Keratinocyte (primary cell): Measurements from ENCODE around the gene DNAJB11. TPM values are rescaled to one million over a fixed set of nuclear protein-coding genes. Genes with fewer than 3 reads are reported as not detected.
A peak's percentile ranks its signal among the peaks of the same experiment; 100 is the strongest.

Source experiments
- DNase-seq: peaks from one replicate; pipeline ENCODE4 v3.0.0-alpha.2; 2011; ENCODE audit warnings: low read depth, missing footprints, low spot score
- FAIRE-seq: peaks from 2 replicates; lab custom pipeline; 2011; peaks lifted over from hg19 to GRCh38; lab: Jason Lieb, UNC
- H2AFZ ChIP-seq: 2 replicates; pipeline ENCODE4 v1.6.0; 2012; ENCODE audit warnings: low read length, control low read depth, inconsistent platforms; ENCODE audit not compliant: control insufficient read depth
- H3K27ac ChIP-seq: 2 replicates; pipeline ENCODE4 v1.5.1; 2011; ENCODE audit warnings: low read length; ENCODE audit not compliant: control insufficient read depth, insufficient read depth
- H3K27me3 ChIP-seq: 3 replicates; pipeline ENCODE4 v1.6.0; 2011; ENCODE audit warnings: low read length; ENCODE audit not compliant: control insufficient read depth, insufficient read depth; ENCODE audit errors: extremely low read depth
- H3K36me3 ChIP-seq, 2 experiments: 2 replicates in 1 of 2; 3 replicates in 1 of 2; pipeline ENCODE4 v1.5.1; 2011; ENCODE audit warnings: low read length in 2 of 2, mild to moderate bottlenecking in 1 of 2; ENCODE audit not compliant: control insufficient read depth in 2 of 2, insufficient read depth in 2 of 2; ENCODE audit errors: extremely low read depth in 1 of 2
- H3K4me1 ChIP-seq: 3 replicates; pipeline ENCODE4 v1.5.1; 2011; ENCODE audit warnings: low read length; ENCODE audit not compliant: control insufficient read depth, insufficient read depth; ENCODE audit errors: extremely low read depth
- H3K4me2 ChIP-seq: 3 replicates; pipeline ENCODE4 v1.6.0; 2011; ENCODE audit warnings: low read depth, low read length; ENCODE audit not compliant: control insufficient read depth, insufficient read depth; ENCODE audit errors: extremely low read depth
- H3K4me3 ChIP-seq, 3 experiments: fragments of 200-600 bp in 1 of 3; sonication (generic) in 1 of 3; 2 replicates in 2 of 3; 3 replicates in 1 of 3; pipeline ENCODE4 v1.5.1; 2011 to 2016; ENCODE audit warnings: low read length in 3 of 3, mild to moderate bottlenecking in 3 of 3, control low read depth in 2 of 3, inconsistent platforms in 1 of 3, low read depth in 1 of 3, mixed read lengths in 1 of 3, mixed run types in 1 of 3, moderate library complexity in 1 of 3; ENCODE audit not compliant: control insufficient read depth in 2 of 3, insufficient read depth in 2 of 3; ENCODE audit errors: extremely low read depth in 1 of 3
- H3K79me2 ChIP-seq: 2 replicates; pipeline ENCODE4 v1.6.0; 2012; ENCODE audit warnings: low read length; ENCODE audit not compliant: control insufficient read depth, insufficient read depth
- H3K9ac ChIP-seq: 3 replicates; pipeline ENCODE4 v1.6.0; 2011; ENCODE audit warnings: low read length; ENCODE audit not compliant: control insufficient read depth, insufficient read depth; ENCODE audit errors: extremely low read depth
- H3K9me1 ChIP-seq: 3 replicates; pipeline ENCODE4 v1.6.0; 2011; ENCODE audit warnings: low read length; ENCODE audit not compliant: control insufficient read depth, insufficient read depth; ENCODE audit errors: extremely low read depth
- H3K9me3 ChIP-seq: 2 replicates; pipeline ENCODE4 v1.5.1; 2012; ENCODE audit warnings: low read depth, low read length; ENCODE audit not compliant: control insufficient read depth
- H4K20me1 ChIP-seq: 3 replicates; pipeline ENCODE4 v1.6.0; 2011; ENCODE audit warnings: low read length; ENCODE audit not compliant: control insufficient read depth, insufficient read depth; ENCODE audit errors: extremely low read depth
- CTCF ChIP-seq, 3 experiments: IDR thresholded peaks in 1 of 3; conservative IDR thresholded peaks in 1 of 3; optimal IDR thresholded peaks in 1 of 3; 2 replicates in 2 of 3; 3 replicates in 1 of 3; pipeline versions ENCODE3 to v1.5.1; 2011; ENCODE audit warnings: low read length in 3 of 3, mild to moderate bottlenecking in 3 of 3, moderate library complexity in 2 of 3, control low read depth in 1 of 3, inconsistent platforms in 1 of 3; ENCODE audit not compliant: insufficient read depth in 2 of 3; ENCODE audit errors: extremely low read depth in 1 of 3
- EZH2 ChIP-seq: IDR thresholded peaks from one replicate; pipeline ENCODE4 v1.6.1; 2012; ENCODE audit warnings: inconsistent platforms, mild to moderate bottlenecking, low read length, moderate library complexity
- dilution Hi-C: fragments of 300-500 bp; cut with MboI; formaldehyde crosslinking; loops from one replicate; pipeline ENCODE4 v1.7.0; 2020; ENCODE audit warnings: low sequenced_read_pairs; ENCODE audit not compliant: extremely low pct_ligation_motif_present
- polyA plus RNA-seq, 5 experiments: library from polyadenylated mRNA; depleted of rRNA in 3 of 5; stranded (reverse) in 3 of 5; stranded (forward) in 1 of 5; unstranded in 1 of 5; fragments of >200 nt; gene quantifications; 1 replicate in 1 of 5; 2 replicates in 3 of 5; 3 replicates in 1 of 5; pipeline versions ENCODE4 v1.2.1 to v1.2.3, GENCODE V29; 2011 to 2012; ENCODE audit warnings: missing spikeins in 2 of 5, low read depth in 1 of 5, low replicate concordance in 1 of 5

Gene DNAJB11
- polyA plus RNA-seq, 1 donor (not counting 4 experiments of a cell fraction or from before 2014, with no cell fraction given), result 61.8 TPM

- H4K20me1 ChIP-seq, result no peaks in the 10 kb centered on the region
- no peaks in the 10 kb centered on the region for H3K9me3 ChIP-seq
- peak overlapping the region; percentile 68 for H3K27ac ChIP-seq
- TF ChIP-seq CTCF (optimal IDR thresholded peaks at IDR 0.05 in 1 of 3, IDR thresholded peaks at IDR 0.05 in 1 of 3, conservative IDR thresholded peaks at IDR 0.05 in 1 of 3; ENCODE audit: extremely low read depth in 1 of 3, insufficient read depth in 2 of 3, low read length in 3 of 3) (peak; percentile 95 to 98 (median 98)), EZH2 (no peak)
- no peaks in the 10 kb centered on the region for H3K9me1 ChIP-seq
- no peaks in the 10 kb centered on the region for H3K36me3 ChIP-seq
- H3K79me2 ChIP-seq, result no peaks in the 10 kb centered on the region
- peaks cover 22% of the 10 kb centered on the region for H3K4me1 ChIP-seq
- peak overlapping the region; percentile 97 for H2AFZ ChIP-seq
- peak overlapping the region; percentile 99 for H3K4me2 ChIP-seq
- H3K4me3 ChIP-seq, result peak overlapping the region; percentile 44 to 71 (median 63)
- peak; percentile 97 for DNase-seq
- dilution Hi-C loops, result no loop called here
- H3K9ac ChIP-seq, result peak overlapping the region; percentile 77
- peak; percentile 94 for FAIRE-seq
- H3K27me3 ChIP-seq, result no peaks in the 10 kb centered on the region
Measured at GRCh38 chr3:186617036-186617946, 46.8 kb downstream of the DNAJB11 start.

GRCh38 chr3:186618318-186618938, 47.9 kb downstream of the DNAJB11 start:
- Histone ChIP-seq H3K9me3 (no peaks in the 10 kb centered on the region), H2AFZ (no peak overlapping the region), H4K20me1 (no peaks in the 10 kb centered on the region), H3K4me2 (peak overlapping the region; percentile 99), H3K27me3 (no peaks in the 10 kb centered on the region), H3K4me3 (no peak overlapping the region), H3K9me1 (no peaks in the 10 kb centered on the region), H3K36me3 (no peaks in the 10 kb centered on the region), H3K79me2 (no peaks in the 10 kb centered on the region), H3K9ac (no peak overlapping the region), H3K27ac (no peak overlapping the region), H3K4me1 (peaks cover 22% of the 10 kb centered on the region)
- FAIRE-seq, result no peak
- TF ChIP-seq CTCF (optimal IDR thresholded peaks at IDR 0.05 in 1 of 3, IDR thresholded peaks at IDR 0.05 in 1 of 3, conservative IDR thresholded peaks at IDR 0.05 in 1 of 3; ENCODE audit: extremely low read depth in 1 of 3, insufficient read depth in 2 of 3, low read length in 3 of 3), result no peak
- no peak for TF ChIP-seq EZH2
- DNase-seq, result no peak
- dilution Hi-C loops, result no loop called here
